H9 (cell line): ENCODE measurements around the gene GCNT1. TPM values are rescaled to one million over a fixed set of nuclear protein-coding genes. Genes with fewer than 3 reads are reported as not detected.

ENCODE experiments used
- DNase-seq: peaks from one replicate; pipeline ENCODE4 v3.0.0-alpha.2; 2017
- H2AFZ ChIP-seq: one replicate; pipeline ENCODE4 v1.6.1; 2013; ENCODE audit warnings: mild to moderate bottlenecking, low read length, control low read depth, moderate library complexity
- H2AK5ac ChIP-seq: 2 replicates; pipeline ENCODE4 v1.6.1; 2013; ENCODE audit warnings: low read length, control low read depth, mixed read lengths; ENCODE audit not compliant: insufficient read length
- H2BK120ac ChIP-seq: one replicate; pipeline ENCODE4 v1.6.1; 2013; ENCODE audit warnings: low read depth, mild to moderate bottlenecking, low read length, control low read depth, inconsistent platforms; ENCODE audit not compliant: poor library complexity, severe bottlenecking
- H2BK12ac ChIP-seq: 2 replicates; pipeline ENCODE4 v1.6.1; 2013; ENCODE audit warnings: low read length, control low read depth, mixed read lengths, low read depth; ENCODE audit not compliant: insufficient read length
- H2BK15ac ChIP-seq: 2 replicates; pipeline ENCODE4 v1.6.1; 2013; ENCODE audit warnings: low read depth, low read length, control low read depth
- H2BK20ac ChIP-seq: one replicate; pipeline ENCODE4 v1.6.1; 2013; ENCODE audit warnings: low read depth, mild to moderate bottlenecking, low read length, control low read depth, inconsistent platforms; ENCODE audit not compliant: poor library complexity, severe bottlenecking
- H2BK5ac ChIP-seq: 2 replicates; pipeline ENCODE4 v1.6.1; 2013; ENCODE audit warnings: low read length, control low read depth, mixed read lengths; ENCODE audit not compliant: insufficient read length
- H3K14ac ChIP-seq: 2 replicates; pipeline ENCODE4 v1.6.1; 2013; ENCODE audit warnings: low read length, control low read depth; ENCODE audit not compliant: insufficient read depth
- H3K18ac ChIP-seq: 2 replicates; pipeline ENCODE4 v1.6.1; 2013; ENCODE audit warnings: low read depth, mild to moderate bottlenecking, mixed read lengths, low read length, control low read depth; ENCODE audit not compliant: insufficient read length
- H3K23ac ChIP-seq: 2 replicates; pipeline ENCODE4 v1.6.1; 2013; ENCODE audit warnings: low read length, control low read depth, mixed read lengths, low read depth; ENCODE audit not compliant: insufficient read length
- H3K23me2 ChIP-seq: 2 replicates; pipeline ENCODE4 v1.6.1; 2013; ENCODE audit warnings: low read depth, mild to moderate bottlenecking, mixed read lengths, low read length, control low read depth; ENCODE audit not compliant: insufficient read length, poor library complexity, severe bottlenecking
- H3K27ac ChIP-seq: 2 replicates; pipeline ENCODE4 v1.5.1; 2013; ENCODE audit warnings: low read length, control low read depth, mixed read lengths, low read depth; ENCODE audit not compliant: insufficient read length
- H3K27me3 ChIP-seq: 2 replicates; pipeline ENCODE4 v1.6.1; 2013; ENCODE audit warnings: low read length, control low read depth, inconsistent platforms; ENCODE audit not compliant: insufficient read depth
- H3K4ac ChIP-seq: 2 replicates; pipeline ENCODE4 v1.6.1; 2013; ENCODE audit warnings: low read depth, mild to moderate bottlenecking, control low read depth, inconsistent platforms, low read length, moderate library complexity
- H3K4me1 ChIP-seq: 2 replicates; pipeline ENCODE4 v1.6.1; 2013; ENCODE audit warnings: low read length, control low read depth, inconsistent platforms; ENCODE audit not compliant: insufficient read depth
- H3K4me2 ChIP-seq: 2 replicates; pipeline ENCODE4 v1.6.1; 2013; ENCODE audit warnings: low read length, control low read depth, mixed read lengths; ENCODE audit not compliant: insufficient read length, insufficient read depth
- H3K56ac ChIP-seq: 2 replicates; pipeline ENCODE4 v1.6.1; 2013; ENCODE audit warnings: low read depth, mild to moderate bottlenecking, mixed read lengths, low read length, control low read depth; ENCODE audit not compliant: insufficient read length
- H3K79me1 ChIP-seq: 2 replicates; pipeline ENCODE4 v1.6.1; 2013; ENCODE audit warnings: low read depth, mild to moderate bottlenecking, moderate library complexity, low read length, control low read depth, inconsistent platforms; ENCODE audit not compliant: insufficient read depth, poor library complexity, severe bottlenecking
- H3K79me2 ChIP-seq: 2 replicates; pipeline ENCODE4 v1.6.1; 2013; ENCODE audit warnings: low read length, control low read depth, inconsistent platforms; ENCODE audit not compliant: insufficient read depth
- H3K9ac ChIP-seq: 2 replicates; pipeline ENCODE4 v1.6.1; 2013; ENCODE audit warnings: low read length, control low read depth, mixed read lengths; ENCODE audit not compliant: insufficient read length; ENCODE audit errors: extremely low read depth
- H3K9me3 ChIP-seq: one replicate; pipeline ENCODE4 v1.6.1; 2013; ENCODE audit warnings: low read depth, low read length, inconsistent platforms; ENCODE audit not compliant: control insufficient read depth
- H3T11ph ChIP-seq: one replicate; pipeline ENCODE4 v1.6.1; 2013; ENCODE audit warnings: mild to moderate bottlenecking, low read length, control low read depth, inconsistent platforms
- H4K20me1 ChIP-seq: one replicate; pipeline ENCODE4 v1.6.1; 2013; ENCODE audit not compliant: control insufficient read depth, insufficient read length, insufficient read depth
- H4K5ac ChIP-seq: 2 replicates; pipeline ENCODE4 v1.6.1; 2013; ENCODE audit warnings: low read depth, mild to moderate bottlenecking, mixed read lengths, low read length, control low read depth; ENCODE audit not compliant: insufficient read length
- H4K8ac ChIP-seq: replicated peaks from 2 replicates; pipeline ENCODE4 v1.6.1; 2013; ENCODE audit warnings: low read length, control low read depth, mixed read lengths, low read depth; ENCODE audit not compliant: insufficient read length
- H4K91ac ChIP-seq: 2 replicates; pipeline ENCODE4 v1.6.1; 2013; ENCODE audit warnings: low read depth, mild to moderate bottlenecking, moderate library complexity, mixed read lengths, low read length, control low read depth; ENCODE audit not compliant: insufficient read length
- H3K27ac Mint-ChIP-seq, 3 experiments: 2 replicates in 2 of 3; 3 replicates in 1 of 3; pipeline ENCODE4 v1.8.0; 2020 to 2021; ENCODE audit warnings: mixed read lengths in 3 of 3, mild to moderate bottlenecking in 1 of 3, moderate library complexity in 1 of 3
- H3K27me3 Mint-ChIP-seq: 2 replicates; pipeline ENCODE4 v1.8.0; 2021; ENCODE audit warnings: low read depth, mild to moderate bottlenecking, moderate library complexity, mixed read lengths
- H3K36me3 Mint-ChIP-seq, 3 experiments: 2 replicates in 2 of 3; 3 replicates in 1 of 3; pipeline ENCODE4 v1.8.0; 2020 to 2021; ENCODE audit warnings: low read depth in 3 of 3, mixed read lengths in 3 of 3; ENCODE audit not compliant: insufficient read depth in 1 of 3
- H3K4me1 Mint-ChIP-seq, 2 experiments: 2 replicates each; pipeline ENCODE4 v1.8.0; 2020; ENCODE audit warnings: mixed read lengths in 2 of 2
- H3K4me3 Mint-ChIP-seq, 2 experiments: 2 replicates in 1 of 2; 3 replicates in 1 of 2; pipeline ENCODE4 v1.8.0; 2020 to 2021; ENCODE audit warnings: mild to moderate bottlenecking in 2 of 2, mixed read lengths in 2 of 2, moderate library complexity in 1 of 2
- H3K9me3 Mint-ChIP-seq, 2 experiments: 2 replicates in 1 of 2; 3 replicates in 1 of 2; pipeline ENCODE4 v1.8.0; 2020; ENCODE audit warnings: mild to moderate bottlenecking in 2 of 2, mixed read lengths in 2 of 2, moderate library complexity in 1 of 2
- WGBS: extraction: QIAGEN DNeasy Blood & Tissue Kit; methylation state at CpG from one replicate; pipeline ENCODE4 v1.1.7; 2013; ENCODE audit warnings: missing lambda C conversion rate, low lambda C conversion rate, mixed read lengths; ENCODE audit not compliant: insufficient read length; ENCODE audit errors: extremely low coverage; 5-methylcytosine and 5-hydroxymethylcytosine counted together
- total RNA-seq: library from RNA; stranded (reverse); gene quantifications from 2 replicates; pipeline ENCODE4 v1.2.1, GENCODE V29; 2021
- TF ChIP-seq, protein P1 (sequence below): fragments of 200-600 bp; sonication (generic); conservative IDR thresholded peaks from 3 replicates; pipeline ENCODE4 v1.8.0; 2021; ENCODE audit warnings: antibody characterized with exemption, mild to moderate bottlenecking

The GCNT1 gene
- total RNA-seq, 1 experiment from 2014 or later: 35.6 TPM

DNA sequence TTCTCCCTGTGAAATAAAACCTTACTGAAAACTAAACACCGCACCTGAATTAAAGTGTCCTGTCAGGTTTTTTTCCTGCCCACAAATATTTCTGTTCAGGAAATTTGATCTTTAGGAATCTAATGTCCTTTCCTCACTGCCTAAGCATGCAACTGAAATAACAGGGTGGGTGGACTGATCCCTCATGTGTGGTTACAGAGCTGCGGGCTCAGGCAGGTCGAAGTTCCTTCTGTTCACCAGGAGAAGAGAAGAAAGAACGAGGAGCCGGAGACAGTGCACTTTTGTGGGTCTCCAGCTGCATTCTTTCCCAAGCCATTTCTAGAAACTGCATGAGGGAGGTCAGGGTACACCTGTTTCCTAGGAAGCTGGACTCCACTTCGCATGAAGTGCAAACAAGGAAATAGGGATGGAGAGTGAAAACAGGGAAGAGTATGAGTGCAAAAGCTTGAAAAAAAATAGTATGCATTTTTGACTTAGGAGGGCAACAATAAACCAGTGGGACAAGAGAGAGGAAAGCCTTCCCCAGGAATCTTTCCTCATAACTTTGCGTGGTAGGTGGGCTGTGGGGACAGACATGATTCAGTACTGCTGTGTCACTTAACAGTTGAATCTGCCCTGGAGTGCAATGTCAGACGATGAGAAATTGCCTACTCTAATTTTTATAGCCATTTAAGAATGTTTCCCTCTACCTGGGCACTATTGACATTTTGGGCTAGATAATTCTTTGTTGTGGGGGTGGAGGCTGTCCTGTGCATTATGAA, 60.3 kb downstream of the GCNT1 start:
- no peak overlapping the region for H3K4me2 ChIP-seq

More for the DNA sequence above, 60.3 kb downstream of the GCNT1 start:
- Histone ChIP-seq H2BK15ac (no peak overlapping the region), H2AK5ac (no peak overlapping the region), H3K27me3 (no peaks in the 10 kb centered on the region), H3K27ac (no peak overlapping the region), H4K5ac (no peak overlapping the region), H2AFZ (no peak overlapping the region), H3K9me3 (no peaks in the 10 kb centered on the region), H3K14ac (no peak overlapping the region), H3K4ac (no peak overlapping the region), H4K8ac (no peak overlapping the region), H3T11ph (no peak overlapping the region), H4K20me1 (no peaks in the 10 kb centered on the region), H3K23me2 (no peaks in the 10 kb centered on the region), H2BK12ac (no peak overlapping the region), H2BK20ac (no peak overlapping the region), H2BK5ac (no peak overlapping the region), H3K56ac (no peak overlapping the region), H3K4me1 (no peaks in the 10 kb centered on the region), H3K9ac (no peak overlapping the region), H2BK120ac (no peak overlapping the region), H4K91ac (no peak overlapping the region), H3K23ac (no peak overlapping the region), H3K18ac (no peak overlapping the region), H3K79me2 (no peaks in the 10 kb centered on the region), H3K79me1 (no peaks in the 10 kb centered on the region)
- Mint-ChIP-seq H3K4me1 (no peaks in the 10 kb centered on the region), H3K4me3 (no peak overlapping the region), H3K9me3 (peaks cover 1 to 4% of the 10 kb centered on the region in 2 experiments; a peak in 4 of 5 replicates), H3K27me3 (no peaks in the 10 kb centered on the region), H3K27ac (no peak overlapping the region; a peak in 1 of 7 replicates), H3K36me3 (peaks cover 0 to 8% (median under 1%) of the 10 kb centered on the region in 3 experiments; a peak in 3 of 7 replicates)
- TF ChIP-seq, protein P1, sequence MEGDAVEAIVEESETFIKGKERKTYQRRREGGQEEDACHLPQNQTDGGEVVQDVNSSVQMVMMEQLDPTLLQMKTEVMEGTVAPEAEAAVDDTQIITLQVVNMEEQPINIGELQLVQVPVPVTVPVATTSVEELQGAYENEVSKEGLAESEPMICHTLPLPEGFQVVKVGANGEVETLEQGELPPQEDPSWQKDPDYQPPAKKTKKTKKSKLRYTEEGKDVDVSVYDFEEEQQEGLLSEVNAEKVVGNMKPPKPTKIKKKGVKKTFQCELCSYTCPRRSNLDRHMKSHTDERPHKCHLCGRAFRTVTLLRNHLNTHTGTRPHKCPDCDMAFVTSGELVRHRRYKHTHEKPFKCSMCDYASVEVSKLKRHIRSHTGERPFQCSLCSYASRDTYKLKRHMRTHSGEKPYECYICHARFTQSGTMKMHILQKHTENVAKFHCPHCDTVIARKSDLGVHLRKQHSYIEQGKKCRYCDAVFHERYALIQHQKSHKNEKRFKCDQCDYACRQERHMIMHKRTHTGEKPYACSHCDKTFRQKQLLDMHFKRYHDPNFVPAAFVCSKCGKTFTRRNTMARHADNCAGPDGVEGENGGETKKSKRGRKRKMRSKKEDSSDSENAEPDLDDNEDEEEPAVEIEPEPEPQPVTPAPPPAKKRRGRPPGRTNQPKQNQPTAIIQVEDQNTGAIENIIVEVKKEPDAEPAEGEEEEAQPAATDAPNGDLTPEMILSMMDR: no peak
- WGBS: no CpG with 5 or more reads among the region's 8 CpGs
- DNase-seq: no peak
